Body of pancreas (tissue), 4 donors: ENCODE data around the gene MGRN1.

ENCODE experiments used
- POLR2A ChIP-seq, 3 donors: fragments of 450-650 bp; IDR thresholded peaks; one replicate each; pipeline ENCODE4 v1.6.1; 2016; ENCODE audit warnings: antibody characterized with exemption in 3 of 3, mild to moderate bottlenecking in 2 of 3
- TF ChIP-seq, protein P1 (sequence below), 7 experiments: fragments of 450-650 bp in 4 of 7; fragments of 200-600 bp in 3 of 7; sonication (generic) in 3 of 7; IDR thresholded peaks; one replicate each; pipeline ENCODE4 v1.5.1; 2016 to 2019; ENCODE audit warnings: antibody characterized with exemption in 7 of 7

- TF ChIP-seq, protein P1, sequence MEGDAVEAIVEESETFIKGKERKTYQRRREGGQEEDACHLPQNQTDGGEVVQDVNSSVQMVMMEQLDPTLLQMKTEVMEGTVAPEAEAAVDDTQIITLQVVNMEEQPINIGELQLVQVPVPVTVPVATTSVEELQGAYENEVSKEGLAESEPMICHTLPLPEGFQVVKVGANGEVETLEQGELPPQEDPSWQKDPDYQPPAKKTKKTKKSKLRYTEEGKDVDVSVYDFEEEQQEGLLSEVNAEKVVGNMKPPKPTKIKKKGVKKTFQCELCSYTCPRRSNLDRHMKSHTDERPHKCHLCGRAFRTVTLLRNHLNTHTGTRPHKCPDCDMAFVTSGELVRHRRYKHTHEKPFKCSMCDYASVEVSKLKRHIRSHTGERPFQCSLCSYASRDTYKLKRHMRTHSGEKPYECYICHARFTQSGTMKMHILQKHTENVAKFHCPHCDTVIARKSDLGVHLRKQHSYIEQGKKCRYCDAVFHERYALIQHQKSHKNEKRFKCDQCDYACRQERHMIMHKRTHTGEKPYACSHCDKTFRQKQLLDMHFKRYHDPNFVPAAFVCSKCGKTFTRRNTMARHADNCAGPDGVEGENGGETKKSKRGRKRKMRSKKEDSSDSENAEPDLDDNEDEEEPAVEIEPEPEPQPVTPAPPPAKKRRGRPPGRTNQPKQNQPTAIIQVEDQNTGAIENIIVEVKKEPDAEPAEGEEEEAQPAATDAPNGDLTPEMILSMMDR (IDR thresholded peaks at IDR 0.05) = no peak
- TF ChIP-seq POLR2A (IDR thresholded peaks at IDR 0.05) = no peak
These were observed 27.2 kb downstream of the MGRN1 start for GRCh38 chr16:4651827-4652226.
